Activated CD8-positive, alpha-beta memory T cell treated with anti-CD3 and anti-CD28 coated beads for 24 hours (primary cell): ENCODE data around the gene TUSC1.
"Not testable (repeated sequence)": the region's sequence is repeated elsewhere in the genome, so short reads cannot be mapped to it uniquely, and the experiment has no call there.

Experiments used
- DNase-seq: peaks from one replicate; pipeline ENCODE4 v3.0.0-alpha.2; 2020

Gene TUSC1

DNA sequence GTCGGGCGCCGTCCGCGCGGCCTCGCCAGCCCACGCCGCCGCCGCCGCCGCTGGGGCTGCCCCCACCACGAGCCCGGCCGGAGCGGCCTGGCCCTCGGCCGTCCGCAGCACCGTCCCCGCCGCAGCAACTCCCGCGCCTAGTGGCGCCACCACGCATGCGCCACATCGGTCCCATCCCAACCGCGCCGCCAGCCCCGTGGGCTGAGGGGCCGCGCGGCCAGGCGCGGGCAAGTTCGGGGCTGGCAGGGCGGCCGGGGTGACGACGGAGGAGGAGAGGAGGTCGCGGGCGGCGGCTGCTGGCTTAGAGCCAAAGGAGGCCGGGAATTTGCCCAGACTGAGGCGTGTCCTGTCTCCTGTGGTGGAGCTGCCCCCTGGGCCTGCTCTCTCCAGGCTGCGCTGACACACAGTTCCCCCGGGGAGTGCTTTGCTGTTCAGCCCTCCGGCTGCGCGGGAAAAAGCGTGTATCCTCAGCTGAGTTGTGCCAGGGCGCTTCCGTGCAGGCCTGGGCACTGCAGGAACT, at the start of gene TUSC1:
TSS of gene TUSC1 (minus strand) at position 298 of the 520 bp plus-strand sequence. CDS start at position 166, 132 bp downstream.
- DNase-seq, result peak; percentile 58

DNA sequence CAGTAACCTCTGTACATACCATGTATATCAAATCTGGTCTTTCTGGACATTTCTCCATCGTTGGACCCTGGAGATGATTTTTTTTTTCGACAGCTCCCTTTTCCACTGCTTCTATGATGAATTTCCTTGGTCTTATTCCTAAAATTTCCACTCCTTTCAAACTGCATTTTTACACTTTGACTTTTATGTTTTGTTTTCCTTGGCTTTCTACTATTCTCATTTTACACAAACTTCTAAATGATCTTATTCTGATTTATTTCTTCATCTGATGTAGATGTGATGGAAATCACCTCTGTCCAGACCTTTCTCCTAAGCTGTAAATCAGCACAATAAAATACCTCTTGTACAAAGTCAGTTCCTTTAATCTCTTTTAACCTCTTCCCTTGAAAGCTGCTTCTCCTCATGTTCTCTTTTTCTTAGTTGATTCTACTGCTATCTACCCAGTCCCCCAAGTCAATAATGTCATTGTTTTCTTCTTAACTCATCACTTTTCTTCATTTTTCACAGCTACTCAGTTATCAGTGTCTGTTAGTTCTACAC, 48.7 kb upstream of the TUSC1 start:
- no peak for DNase-seq

DNA sequence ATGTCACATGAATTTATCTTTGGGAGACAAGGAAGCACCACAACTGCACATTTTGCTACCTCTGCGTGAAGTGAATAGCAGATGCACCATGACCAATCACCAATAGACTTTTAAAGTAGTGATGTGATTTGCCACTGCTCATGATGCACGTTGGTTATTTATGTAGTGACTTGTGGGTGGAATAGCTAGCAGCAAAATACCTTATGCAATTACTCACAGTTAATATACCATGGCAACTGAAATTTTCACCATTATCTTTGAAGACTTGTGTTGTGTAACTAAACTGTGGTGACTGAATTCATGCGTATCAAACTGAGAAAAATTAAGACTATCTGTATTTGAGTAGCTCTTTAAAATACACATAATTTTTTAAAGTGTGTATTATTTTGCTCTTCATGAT, 46.2 kb upstream of the TUSC1 start:
- no peak for DNase-seq

DNA sequence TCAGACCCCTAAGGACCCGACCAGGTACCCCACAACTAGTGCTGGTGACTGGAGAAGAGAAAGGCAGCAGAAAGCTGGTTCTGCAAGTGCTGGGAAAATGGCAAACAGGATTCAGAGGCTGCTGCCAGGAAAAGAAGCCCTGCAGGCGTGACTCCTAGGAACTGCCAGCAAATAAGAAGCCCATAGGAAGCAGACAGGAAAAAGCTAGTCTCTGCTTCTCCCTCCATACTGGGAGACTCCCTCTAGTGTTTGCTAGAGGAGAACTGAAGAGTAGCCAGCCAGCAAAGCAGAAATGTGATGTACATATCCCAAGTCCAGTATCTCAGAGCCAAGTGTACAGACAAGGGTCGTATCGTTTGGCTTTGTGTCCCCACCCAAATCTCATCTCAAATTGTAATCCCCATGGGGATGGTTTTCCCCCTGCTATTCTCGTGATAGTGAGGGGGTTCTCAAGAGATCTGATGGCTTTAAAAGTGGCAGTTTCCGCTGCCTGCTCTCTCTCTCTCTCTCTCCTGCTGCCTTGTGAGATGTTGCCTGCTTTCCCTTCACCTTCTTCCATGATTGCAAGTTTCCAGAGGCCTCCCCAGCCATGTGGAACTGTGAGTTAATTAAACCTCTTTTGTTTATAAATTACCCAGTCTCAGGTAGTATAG, 38.1 kb upstream of the TUSC1 start:
- no peak for DNase-seq

DNA sequence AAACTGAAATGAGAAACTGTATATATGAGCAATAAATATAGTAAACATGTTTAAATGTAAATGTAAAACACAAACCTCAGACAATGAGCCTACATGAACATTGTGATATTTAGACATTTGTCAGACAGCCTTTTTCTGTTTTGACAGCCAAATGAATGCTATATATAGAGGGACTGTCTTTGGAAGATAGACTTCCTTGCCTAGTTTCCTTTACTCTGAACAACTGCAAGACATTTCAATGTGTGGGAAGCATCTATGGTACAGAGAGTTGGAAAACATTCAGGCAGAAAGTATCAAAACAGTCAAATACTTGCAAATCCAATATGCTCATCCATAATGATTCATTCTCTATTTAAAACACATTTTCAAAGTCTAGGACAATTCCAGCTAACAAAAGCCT, 31.7 kb upstream of the TUSC1 start:
- no peak for DNase-seq

DNA sequence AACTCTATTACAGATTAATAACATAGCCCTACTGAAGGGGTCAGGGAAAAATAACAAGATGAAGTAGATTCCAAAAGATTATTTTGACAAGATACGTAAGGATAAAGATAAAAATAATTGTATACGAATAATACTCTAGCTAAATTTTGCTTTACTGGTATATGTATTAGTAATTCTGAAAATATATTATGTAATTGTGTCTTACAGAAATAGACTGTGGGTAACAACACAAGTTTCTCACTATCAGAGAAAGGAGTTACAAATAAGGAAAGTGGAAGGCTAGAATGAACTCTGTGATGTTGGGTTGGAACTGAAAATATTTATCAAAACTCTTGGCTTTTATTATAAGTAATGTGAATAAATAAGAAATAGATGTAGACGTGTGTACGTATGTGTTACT, 26.6 kb upstream of the TUSC1 start:
- no peak for DNase-seq

DNA sequence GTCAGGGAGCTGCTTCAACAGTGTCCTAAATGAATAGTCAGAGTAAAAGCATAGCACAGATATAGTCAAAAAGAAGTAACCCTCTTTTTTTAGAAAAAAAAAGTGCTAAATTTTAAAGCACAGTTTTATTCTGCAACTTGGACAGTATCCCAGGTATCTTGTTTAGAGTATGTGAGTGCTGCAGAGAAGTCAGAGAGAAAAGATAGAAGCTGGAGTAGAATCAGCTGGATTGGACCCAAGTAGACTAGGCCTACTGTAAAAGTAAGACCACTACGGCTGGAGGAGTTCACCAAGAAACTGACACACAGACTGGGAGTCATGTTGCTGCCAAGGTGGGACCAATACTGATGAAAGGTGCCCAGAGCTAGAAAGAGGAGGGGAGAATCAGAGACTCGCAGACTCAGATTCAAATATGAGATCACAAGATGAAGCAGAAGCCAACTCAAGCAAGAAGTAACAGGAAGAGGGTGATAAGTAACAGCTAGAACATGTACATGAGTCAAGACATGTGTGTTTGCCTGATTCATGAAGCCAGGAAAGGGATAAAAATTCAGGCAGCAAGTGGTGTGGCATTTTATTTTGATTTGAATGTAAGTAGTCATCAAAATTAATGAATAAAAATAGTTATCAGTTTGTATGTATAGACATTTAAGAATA, 25.6 kb upstream of the TUSC1 start:
- no peak for DNase-seq

DNA sequence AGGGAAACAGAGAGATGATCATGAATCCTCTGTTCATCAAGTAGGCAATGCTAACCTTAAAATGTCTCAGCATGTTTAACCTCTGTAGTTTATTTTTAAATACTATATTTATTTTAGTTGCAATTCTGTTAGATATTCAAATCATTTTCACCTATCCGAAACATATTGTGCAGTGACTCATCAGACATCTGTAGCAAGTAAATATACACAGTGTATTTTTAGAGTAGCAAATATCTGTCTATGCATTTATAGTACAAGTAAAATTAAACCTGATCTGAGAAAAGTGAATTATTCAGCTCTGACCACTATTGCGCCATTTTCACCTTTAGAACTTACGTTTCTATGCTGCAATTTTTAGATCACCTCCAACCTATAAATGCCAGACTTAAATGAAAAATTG, 24.3 kb upstream of the TUSC1 start:
- DNase-seq, result no peak

DNA sequence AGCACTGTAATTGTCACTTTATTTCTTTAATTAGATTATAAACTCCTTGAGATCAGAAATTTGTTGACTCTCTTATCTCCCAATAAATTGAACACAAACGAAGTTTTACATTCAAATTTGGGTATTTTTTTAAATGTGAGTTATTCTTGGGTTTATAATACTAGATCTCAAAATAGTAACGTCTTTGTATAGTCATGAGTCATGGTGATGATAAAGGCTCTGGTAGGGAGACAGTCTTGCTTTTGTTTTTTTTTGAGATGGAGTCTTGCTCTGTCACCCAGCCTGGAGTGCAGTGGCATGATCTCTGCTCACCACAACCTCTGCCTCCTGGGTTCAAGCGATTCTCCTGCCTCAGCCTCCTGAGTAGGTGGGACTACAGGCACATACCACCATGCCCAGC, 22.7 kb upstream of the TUSC1 start:
- not testable (repeated sequence) for DNase-seq

DNA sequence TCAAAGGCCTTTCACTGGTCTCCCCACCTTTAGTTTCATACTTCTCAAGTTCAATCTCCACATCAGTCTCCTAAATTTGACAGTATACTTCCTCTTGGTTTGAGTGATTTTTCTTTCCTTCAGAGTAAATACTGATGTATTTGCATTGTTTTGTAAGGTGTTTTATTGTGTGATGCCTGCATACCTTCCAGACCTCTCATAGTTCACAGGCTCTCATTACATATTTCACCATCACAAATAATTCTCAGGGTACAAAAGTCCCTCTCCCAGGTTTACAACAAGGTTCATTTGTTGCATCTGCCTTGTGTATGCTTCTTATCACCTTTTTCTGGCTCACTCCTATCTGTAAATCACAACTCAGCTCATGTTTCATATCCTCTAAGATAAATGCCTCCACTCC, 22.2 kb upstream of the TUSC1 start:
- DNase-seq, result no peak

DNA sequence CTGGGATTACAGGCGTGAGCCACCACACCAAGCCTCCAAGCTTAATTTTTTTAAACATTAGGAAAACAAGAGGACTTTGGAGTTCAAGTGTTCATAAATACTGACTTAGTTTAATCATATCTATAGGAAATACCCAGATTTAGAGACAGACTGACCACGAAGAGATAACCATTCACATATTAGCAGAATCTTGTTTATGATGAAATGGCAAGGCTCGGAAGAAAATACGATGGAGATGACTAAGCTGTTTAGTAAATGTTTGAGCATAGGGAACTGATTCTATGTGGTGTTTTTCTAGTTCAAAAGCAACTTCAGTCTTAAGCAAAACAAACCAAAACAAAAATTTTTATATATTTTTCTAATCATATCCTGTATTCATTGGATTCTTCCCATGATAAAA, 13.5 kb upstream of the TUSC1 start:
- DNase-seq, result no peak

DNA sequence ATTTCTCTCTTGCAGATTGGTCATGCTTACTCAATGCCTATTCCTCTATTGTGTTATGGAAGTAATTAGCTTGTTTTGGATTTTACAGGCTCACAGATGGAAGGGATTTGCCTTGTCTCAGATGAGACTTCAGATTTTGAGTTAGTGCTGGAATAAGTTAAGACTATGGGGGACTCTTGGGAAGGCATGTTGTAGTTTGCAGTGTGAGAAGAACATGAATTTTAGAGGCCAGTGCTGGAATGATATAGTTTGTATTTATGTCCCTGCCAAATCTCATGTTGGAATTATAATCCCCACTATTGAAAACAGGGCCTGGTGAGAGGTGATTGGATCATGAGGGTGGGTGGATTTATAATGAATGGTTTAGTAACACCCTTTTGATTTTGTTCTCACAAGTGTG, 6.1 kb upstream of the TUSC1 start:
- no peak for DNase-seq

DNA sequence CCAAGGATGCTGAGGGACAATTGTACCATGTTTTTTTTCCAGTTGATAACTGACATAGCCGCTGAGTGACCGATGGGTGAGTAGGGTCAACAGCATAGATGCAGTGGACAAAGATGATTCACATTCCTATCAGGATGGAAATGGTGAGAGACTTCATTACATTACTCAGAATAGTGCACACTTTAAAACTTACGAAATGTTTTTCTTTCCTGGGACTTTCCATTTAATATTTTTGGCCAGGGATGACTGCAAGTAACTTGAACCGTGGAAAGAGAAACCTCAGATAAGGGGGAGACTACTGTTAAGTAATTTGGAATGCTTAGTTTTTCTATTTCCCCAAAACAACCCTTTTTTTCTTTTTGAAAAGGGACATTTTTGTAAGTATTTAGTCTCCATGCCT, 3.0 kb upstream of the TUSC1 start:
- no peak for DNase-seq

DNA sequence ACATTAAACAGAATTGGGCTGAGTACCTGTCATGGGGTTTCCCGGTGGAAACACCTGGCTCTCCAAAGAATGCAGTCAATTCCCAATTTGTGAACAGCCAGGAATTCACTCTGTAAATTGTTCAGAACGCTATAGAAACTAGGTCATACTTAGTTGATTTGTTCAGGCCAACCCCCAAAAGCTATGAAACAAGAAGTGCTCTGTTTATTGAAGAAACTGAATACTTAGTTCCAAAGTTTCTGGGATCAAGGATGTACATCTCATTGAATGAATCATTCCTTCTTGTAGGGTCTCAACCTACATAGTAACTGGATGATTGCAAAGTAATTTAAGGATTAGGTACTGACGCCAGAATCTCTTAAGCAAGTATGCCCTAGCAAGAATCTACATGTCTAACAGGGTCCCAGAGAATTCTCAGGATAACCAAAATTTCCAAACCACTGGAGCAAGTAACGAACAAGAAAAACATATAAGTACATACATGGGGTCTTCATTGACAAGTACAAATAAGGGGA, 659 bp upstream of the TUSC1 start:
- DNase-seq, result no peak

DNA sequence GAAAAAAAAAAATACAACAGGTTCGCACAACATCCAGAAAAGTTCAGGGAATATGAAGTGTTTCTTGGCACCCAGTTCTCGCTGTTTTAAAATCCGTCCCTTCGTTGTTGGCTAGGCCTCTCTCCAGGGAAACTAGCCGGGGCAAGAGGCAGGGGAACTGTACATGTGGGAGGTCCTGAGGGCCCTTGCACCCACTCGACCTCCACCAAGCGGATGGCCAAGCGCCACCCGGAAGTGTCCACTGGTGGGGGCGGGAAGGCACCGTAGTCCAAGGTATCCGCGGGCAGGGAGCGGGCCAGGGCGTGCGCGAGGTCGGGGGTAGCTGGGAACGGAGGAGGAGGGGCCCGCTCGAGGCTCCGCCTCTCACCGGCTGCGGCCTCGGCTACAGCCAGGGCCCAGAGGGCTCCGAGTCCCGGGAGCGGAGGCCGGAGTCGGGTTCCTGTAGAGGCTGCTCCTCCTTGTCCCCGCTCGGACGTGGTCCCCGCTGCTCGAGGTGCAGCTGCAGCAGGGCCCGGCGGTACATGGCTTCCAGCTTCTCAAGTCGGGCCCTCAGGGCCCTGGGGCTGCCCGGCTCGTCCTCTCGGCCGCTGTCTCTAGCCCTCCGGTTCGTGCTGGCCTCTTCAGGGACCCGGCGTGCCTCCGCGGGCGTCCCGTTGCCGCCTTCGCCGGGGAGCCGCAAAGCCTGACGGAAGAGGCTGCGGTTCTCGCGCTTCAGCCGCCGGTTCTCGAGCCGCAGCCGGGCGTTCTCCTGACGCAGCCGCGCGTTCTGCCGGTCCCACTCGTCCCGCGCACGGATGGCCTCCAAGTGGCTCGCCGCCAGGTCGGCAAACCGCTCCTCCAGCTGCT, 720 bp downstream of the TUSC1 start:
- peak; percentile 57 for DNase-seq

DNA sequence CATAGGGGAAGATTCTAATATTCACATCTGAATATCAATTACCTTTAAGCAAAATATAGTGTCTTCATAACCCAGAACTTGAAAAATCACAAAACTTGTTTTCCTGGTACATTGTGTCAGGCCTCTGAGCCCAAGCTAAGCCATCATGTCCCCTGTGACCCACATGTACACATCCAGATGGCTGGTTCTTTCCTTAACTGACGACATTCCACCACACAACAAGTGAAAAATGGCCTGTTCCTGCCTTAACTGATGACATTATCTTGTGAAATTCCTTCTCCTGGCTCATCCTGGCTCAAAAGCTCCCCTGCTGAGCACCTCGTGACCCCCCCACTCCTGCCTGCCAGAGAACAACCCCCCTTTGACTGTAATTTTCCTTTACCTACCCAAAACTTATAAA, 2.4 kb downstream of the TUSC1 start:
- not testable (repeated sequence) for DNase-seq

DNA sequence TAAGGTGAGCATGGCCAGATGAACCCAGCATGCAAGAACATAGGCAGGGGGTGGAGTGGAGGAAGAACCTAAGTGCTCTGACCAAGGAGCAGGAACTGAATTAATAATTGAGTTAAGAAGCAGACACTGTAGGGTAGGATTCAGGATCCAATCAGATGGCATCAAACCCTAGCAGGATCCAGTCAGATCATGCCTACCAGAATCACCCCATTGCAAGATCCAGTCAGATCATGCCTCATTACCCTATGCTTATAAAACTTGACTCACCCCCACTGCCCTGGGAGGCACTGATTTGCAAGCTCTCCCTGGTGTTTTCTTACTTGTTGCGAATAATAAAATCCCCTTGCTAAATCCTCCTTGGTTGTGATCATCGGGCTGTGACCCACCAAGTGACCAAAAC, 19.7 kb downstream of the TUSC1 start:
- no peak for DNase-seq

DNA sequence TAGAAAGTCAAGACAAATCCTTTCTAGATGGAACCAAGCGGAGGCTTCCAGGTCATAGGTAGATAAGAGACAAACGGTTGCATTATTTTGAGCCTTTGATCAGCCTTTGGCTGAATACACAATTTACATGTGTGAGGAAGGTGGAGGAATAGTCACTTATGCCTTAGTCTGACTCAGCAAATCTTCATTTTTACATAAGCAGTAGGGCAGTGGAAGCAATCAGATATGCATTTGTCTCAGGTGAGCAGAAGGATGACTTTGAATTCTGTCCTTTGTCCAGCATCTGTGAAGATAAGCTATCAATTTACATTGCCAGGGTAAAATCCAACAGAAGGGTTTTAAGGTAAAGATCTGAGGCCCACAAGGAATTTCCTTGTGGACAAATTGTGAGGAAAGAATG, 23.8 kb downstream of the TUSC1 start:
- DNase-seq, result no peak

DNA sequence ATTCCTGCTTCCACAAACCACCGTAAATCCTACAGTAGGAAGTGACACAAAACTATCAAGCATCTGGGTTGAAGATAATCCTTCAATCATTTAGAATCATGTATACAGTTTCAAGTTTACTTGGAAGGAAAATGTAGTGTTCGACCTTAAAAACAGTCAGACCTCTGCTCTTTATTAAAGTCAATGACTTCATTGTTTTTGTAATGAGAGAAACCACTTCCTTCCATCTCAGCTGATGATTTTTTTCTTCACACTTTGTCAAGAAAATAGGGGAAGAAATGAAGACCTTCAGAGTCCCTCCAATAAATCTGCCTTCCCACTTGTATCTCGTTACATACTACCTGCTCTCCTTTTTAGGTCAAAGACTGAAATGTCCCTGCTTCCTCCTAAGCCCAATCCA, 30.1 kb downstream of the TUSC1 start:
- no peak for DNase-seq

DNA sequence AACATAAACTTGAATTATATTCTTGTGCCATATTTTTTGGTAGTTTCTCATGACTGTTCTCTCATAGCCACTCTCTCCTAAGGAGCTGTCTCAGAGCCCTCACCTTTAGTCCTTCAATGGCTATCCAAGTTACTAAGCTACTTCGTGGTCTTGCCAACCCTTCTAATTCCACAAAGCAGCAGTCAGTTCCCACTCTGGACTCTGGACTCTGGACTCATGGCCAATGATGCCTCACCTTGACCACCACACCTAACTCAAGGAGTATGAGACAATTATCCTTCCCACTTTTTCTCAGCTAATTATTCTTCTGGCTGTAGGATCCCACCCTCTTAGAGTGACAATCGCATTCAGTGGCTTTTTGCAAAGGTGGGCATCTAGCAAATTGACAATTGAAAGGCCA, 42.2 kb downstream of the TUSC1 start:
- DNase-seq, result no peak

DNA sequence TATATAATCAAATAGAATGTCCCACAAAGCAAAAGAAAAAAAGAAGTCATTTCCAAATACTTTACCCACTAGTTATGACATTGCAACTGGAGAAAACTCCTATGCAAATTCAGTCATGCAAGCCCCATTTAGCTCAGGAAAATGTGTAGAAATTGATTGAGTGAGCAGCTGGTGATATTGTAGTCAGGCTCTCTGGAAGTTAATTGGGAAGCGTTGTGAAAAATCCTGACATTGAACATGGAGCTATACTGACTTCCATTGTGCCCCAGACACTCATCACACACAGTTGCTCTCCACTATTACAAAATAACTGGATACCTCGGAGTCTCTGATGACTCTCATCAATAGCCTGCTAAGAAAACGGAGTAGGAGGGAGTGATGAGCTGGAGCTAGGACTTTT, 49.0 kb downstream of the TUSC1 start:
- DNase-seq, result no peak
